Left ventricle myocardium inferior (tissue), 1 donor: Measurements from ENCODE around the gene PUM1. TPM values are rescaled to one million over a fixed set of nuclear protein-coding genes. Genes with fewer than 3 reads are reported as not detected.
"Not testable (repeated sequence)": the region's sequence is repeated elsewhere in the genome, so short reads cannot be mapped to it uniquely, and the experiment has no call there.

Experiments
- DNase-seq: peaks from one replicate; pipeline ENCODE4 v3.0.0-alpha.2; 2020
- H3K27ac ChIP-seq: fragments of 200-600 bp; replicated peaks from 2 replicates; pipeline ENCODE4 v1.8.0; 2021
- H3K27me3 ChIP-seq: fragments of 200-600 bp; 2 replicates; pipeline ENCODE4 v1.8.0; 2021; ENCODE audit warnings: low read depth
- H3K36me3 ChIP-seq: fragments of 200-600 bp; 2 replicates; pipeline ENCODE4 v1.8.0; 2021
- H3K4me1 ChIP-seq: fragments of 200-600 bp; 2 replicates; pipeline ENCODE4 v1.8.0; 2021
- H3K4me3 ChIP-seq: fragments of 200-600 bp; 2 replicates; pipeline ENCODE4 v1.8.0; 2021; ENCODE audit warnings: mild to moderate bottlenecking, moderate library complexity
- H3K9me3 ChIP-seq: fragments of 200-600 bp; replicated peaks from 2 replicates; pipeline ENCODE4 v1.8.0; 2021
- intact Hi-C: fragments of 100-400 bp; cut with micrococcal nuclease; formaldehyde crosslinking; loops from one replicate; pipeline ENCODE4 v1.11.0; 2022
- total RNA-seq: library from RNA; stranded (reverse); fragmentation: NEBNext Ultra II Directional; extraction: Animal tissue kit (Norgen Biotek cat#: 25700); gene quantifications from one replicate; pipeline ENCODE4 v1.2.1, GENCODE V29; 2021
- TF ChIP-seq, protein P1 (sequence below): fragments of 200-600 bp; IDR thresholded peaks from 2 replicates; pipeline ENCODE4 v1.8.0; 2021; ENCODE audit warnings: antibody characterized with exemption, mild to moderate bottlenecking, borderline replicate concordance
- donor health status: DM: no; HTN: yes; CAD: no; lungs with severe emphysema.

The PUM1 gene
- total RNA-seq, 1 donor from 2014 or later, result 80.1 TPM

DNA sequence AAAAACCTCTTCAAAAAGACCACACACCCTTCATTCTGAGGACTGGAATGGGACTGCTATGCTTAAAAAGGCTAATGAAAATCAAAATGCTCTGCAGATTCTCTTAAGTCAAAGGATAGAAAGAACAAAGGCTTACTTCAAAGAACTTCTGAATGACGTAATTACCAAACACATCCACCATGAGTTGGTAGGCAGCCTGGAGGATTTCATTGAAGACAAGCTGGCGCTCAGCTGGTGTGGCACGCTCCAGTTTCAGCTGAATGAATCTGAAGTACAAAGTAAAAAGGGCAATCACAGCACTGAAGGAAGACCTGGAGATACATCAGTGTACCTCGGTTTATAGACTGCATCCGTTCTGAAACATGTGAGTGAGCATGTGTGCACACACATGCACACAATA is 113.4 kb downstream of the PUM1 start:
- intact Hi-C loops, result no loop called here
- no peak overlapping the region for H3K27ac ChIP-seq
- no peak for DNase-seq
- H3K9me3 ChIP-seq, result no peaks in the 10 kb centered on the region
- TF ChIP-seq, protein P1, sequence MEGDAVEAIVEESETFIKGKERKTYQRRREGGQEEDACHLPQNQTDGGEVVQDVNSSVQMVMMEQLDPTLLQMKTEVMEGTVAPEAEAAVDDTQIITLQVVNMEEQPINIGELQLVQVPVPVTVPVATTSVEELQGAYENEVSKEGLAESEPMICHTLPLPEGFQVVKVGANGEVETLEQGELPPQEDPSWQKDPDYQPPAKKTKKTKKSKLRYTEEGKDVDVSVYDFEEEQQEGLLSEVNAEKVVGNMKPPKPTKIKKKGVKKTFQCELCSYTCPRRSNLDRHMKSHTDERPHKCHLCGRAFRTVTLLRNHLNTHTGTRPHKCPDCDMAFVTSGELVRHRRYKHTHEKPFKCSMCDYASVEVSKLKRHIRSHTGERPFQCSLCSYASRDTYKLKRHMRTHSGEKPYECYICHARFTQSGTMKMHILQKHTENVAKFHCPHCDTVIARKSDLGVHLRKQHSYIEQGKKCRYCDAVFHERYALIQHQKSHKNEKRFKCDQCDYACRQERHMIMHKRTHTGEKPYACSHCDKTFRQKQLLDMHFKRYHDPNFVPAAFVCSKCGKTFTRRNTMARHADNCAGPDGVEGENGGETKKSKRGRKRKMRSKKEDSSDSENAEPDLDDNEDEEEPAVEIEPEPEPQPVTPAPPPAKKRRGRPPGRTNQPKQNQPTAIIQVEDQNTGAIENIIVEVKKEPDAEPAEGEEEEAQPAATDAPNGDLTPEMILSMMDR, result no peak
- H3K4me1 ChIP-seq, result no peaks in the 10 kb centered on the region
- H3K4me3 ChIP-seq, result no peak overlapping the region
- peaks cover 68% of the 10 kb centered on the region for H3K36me3 ChIP-seq
- H3K27me3 ChIP-seq, result no peaks in the 10 kb centered on the region

GRCh38 chr1:30950700-30951099 is 114.8 kb downstream of the PUM1 start:
- no peak overlapping the region for H3K4me3 ChIP-seq
- TF ChIP-seq, protein P1, result no peak
- no peaks in the 10 kb centered on the region for H3K4me1 ChIP-seq
- no peak for DNase-seq
- no peak overlapping the region for H3K27ac ChIP-seq
- H3K27me3 ChIP-seq, result no peaks in the 10 kb centered on the region
- no peaks in the 10 kb centered on the region for H3K9me3 ChIP-seq
- peaks cover 73% of the 10 kb centered on the region for H3K36me3 ChIP-seq
- intact Hi-C loops, result no loop called here

DNA sequence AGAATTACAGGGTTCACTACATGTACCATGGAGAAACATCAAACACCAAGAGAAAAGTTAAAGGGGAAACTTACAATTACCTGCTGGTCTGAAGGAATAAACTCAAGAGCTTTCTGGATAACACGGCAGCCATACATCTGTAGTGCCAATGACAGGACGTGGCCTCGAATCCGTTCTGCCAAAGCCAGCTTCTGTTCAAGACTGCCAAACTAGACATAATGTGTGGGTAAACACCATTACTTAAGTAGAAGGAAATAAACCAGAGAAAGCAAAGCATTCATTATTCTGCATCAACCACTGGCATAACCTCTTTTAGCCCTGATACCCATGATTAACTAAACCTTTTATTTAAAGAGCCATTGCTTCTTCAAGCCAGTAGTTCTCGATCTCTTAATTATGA is 115.5 kb downstream of the PUM1 start:
- TF ChIP-seq, protein P1, result no peak
- Histone ChIP-seq H3K27me3 (no peaks in the 10 kb centered on the region), H3K4me1 (no peaks in the 10 kb centered on the region), H3K4me3 (no peak overlapping the region), H3K36me3 (peaks cover 79% of the 10 kb centered on the region), H3K27ac (no peak overlapping the region), H3K9me3 (no peaks in the 10 kb centered on the region)
- intact Hi-C loops, result no loop called here
- no peak for DNase-seq

GRCh38 chr1:30949487-30949838 is 116.1 kb downstream of the PUM1 start:
- DNase-seq, H3K27me3 ChIP-seq, H3K4me1 ChIP-seq, H3K9me3 ChIP-seq, intact Hi-C loops, H3K4me3 ChIP-seq, H3K27ac ChIP-seq: not testable (repeated sequence)
- H3K36me3 ChIP-seq, result peaks cover 81% of the 10 kb centered on the region

DNA sequence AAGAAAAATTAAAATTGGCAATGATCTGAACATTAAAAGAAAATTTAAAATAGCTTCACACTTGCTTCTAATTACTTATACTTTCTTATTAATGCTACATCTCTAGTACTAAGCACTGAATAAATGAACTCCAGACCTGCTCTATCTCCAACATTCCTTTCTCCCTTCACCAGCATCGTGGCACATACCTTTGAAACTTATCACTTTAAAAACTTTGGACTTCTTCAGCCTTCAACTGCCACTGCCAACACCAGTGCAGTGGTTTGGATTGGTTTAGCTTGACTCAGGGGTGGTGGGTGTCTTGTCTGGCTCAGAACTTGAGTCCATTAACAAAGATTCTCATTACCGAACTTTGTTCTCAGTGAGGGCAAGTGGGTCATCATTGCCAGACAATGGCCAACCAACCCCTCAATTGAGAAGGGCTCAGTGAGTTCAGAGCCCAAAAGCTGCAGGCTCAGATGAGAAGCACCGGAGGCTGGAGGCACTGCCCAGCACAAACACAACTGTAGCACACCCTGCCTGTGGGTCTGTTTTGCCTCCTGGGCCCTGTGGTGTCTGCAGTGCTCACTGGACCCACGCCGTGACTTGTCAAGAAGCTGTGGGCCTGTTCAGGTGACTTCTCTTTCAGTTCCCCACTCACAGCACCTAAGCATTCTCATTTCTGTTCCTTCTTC is 116.6 kb downstream of the PUM1 start:
- intact Hi-C loops, H3K9me3 ChIP-seq, H3K27ac ChIP-seq, DNase-seq, H3K4me3 ChIP-seq, H3K27me3 ChIP-seq, H3K4me1 ChIP-seq: not testable (repeated sequence)
- peaks cover 81% of the 10 kb centered on the region for H3K36me3 ChIP-seq

DNA sequence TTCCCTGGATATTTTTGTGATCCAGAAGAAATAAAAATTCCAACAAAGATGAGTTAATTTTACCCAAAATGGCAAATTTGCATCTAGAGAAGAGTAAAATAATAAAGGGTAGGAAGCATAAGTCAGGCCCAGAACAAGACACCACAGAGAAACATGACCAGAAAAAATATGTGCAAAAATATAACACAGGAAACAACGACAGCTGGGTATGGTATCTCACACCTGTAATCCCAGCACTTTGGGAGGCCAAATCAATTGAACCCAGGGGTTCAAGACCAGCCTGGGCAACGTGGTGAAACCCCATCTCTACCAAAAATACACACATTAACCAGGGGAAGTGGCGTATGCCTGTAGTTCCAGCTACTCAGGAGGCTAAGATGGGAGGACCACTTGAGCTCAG is 117.2 kb downstream of the PUM1 start:
- DNase-seq, result no peak
- Histone ChIP-seq H3K27ac (no peak overlapping the region), H3K9me3 (no peaks in the 10 kb centered on the region), H3K4me3 (no peak overlapping the region), H3K4me1 (no peaks in the 10 kb centered on the region), H3K27me3 (no peaks in the 10 kb centered on the region), H3K36me3 (peaks cover 81% of the 10 kb centered on the region)
- intact Hi-C loops, result no loop called here
- TF ChIP-seq, protein P1, result no peak
